Endothelial cell of umbilical vein (primary cell): ENCODE results near the gene ZNF678. TPM values are rescaled to one million over a fixed set of nuclear protein-coding genes. Genes with fewer than 3 reads are reported as not detected.

Experiments used
- BruUV-seq: library from RNA; stranded (reverse); fragments of 400-500 nt; replicated peaks from 2 replicates; lab custom pipeline; 2021; lab: Mats Ljungman, UMichigan
- CTCF ChIA-PET: fragments of 300-600, 350-600 bp; sonication (Branson Sonifier 250); formaldehyde crosslinking; loops from one replicate; lab custom pipeline; 2021; ENCODE audit warnings: antibody characterized with exemption, inconsistent platforms; lab: Charles Lee
- POLR2A ChIA-PET: fragments of 300-600, 350-600 bp; sonication (Branson Sonifier 250); formaldehyde crosslinking; loops from one replicate; lab custom pipeline; 2021; ENCODE audit warnings: antibody characterized with exemption, inconsistent platforms; lab: Charles Lee
- DNase-seq: peaks from one replicate; pipeline ENCODE4 v3.0.0-alpha.2; 2011; ENCODE audit warnings: low read depth, low spot score
- FAIRE-seq: peaks from 2 replicates; lab custom pipeline; 2011; peaks lifted over from hg19 to GRCh38; lab: Jason Lieb, UNC
- H2AFZ ChIP-seq: 2 replicates; pipeline ENCODE4 v1.6.0; 2012; ENCODE audit warnings: low read depth, low read length, control low read depth, inconsistent platforms
- H3K27ac ChIP-seq: 2 replicates; pipeline ENCODE4 v1.5.1; 2011; ENCODE audit warnings: low read depth, mild to moderate bottlenecking, control low read depth, low read length, moderate library complexity; ENCODE audit not compliant: insufficient read depth
- H3K27me3 ChIP-seq, 2 experiments: 2 replicates each; pipeline versions ENCODE4 v1.6.0 to v1.6.1; 2011; ENCODE audit warnings: low read length in 2 of 2, mixed read lengths in 1 of 2; ENCODE audit not compliant: control insufficient read depth in 2 of 2, insufficient read depth in 2 of 2
- H3K36me3 ChIP-seq, 2 experiments: 2 replicates in 1 of 2; 3 replicates in 1 of 2; pipeline ENCODE4 v1.5.1; 2011; ENCODE audit warnings: low read length in 2 of 2, mild to moderate bottlenecking in 1 of 2, moderate library complexity in 1 of 2; ENCODE audit not compliant: control insufficient read depth in 2 of 2, insufficient read depth in 2 of 2; ENCODE audit errors: extremely low read depth in 1 of 2
- H3K4me1 ChIP-seq: 3 replicates; pipeline ENCODE4 v1.5.1; 2011; ENCODE audit warnings: mild to moderate bottlenecking, low read length; ENCODE audit not compliant: control insufficient read depth, insufficient read depth; ENCODE audit errors: extremely low read depth
- H3K4me2 ChIP-seq: 2 replicates; pipeline ENCODE4 v1.6.1; 2011; ENCODE audit warnings: low read length, control low read depth, mixed read lengths; ENCODE audit not compliant: insufficient read depth
- H3K4me3 ChIP-seq, 3 experiments: fragments of 200-600 bp in 1 of 3; sonication (generic), shearing (Covaris generic) in 1 of 3; replicated peaks in 1 of 3; 2 replicates each; pipeline ENCODE4 v1.5.1; 2011 to 2016; ENCODE audit warnings: control low read depth in 3 of 3, low read length in 3 of 3, mild to moderate bottlenecking in 2 of 3, inconsistent platforms in 1 of 3, low read depth in 1 of 3, moderate library complexity in 1 of 3; ENCODE audit not compliant: insufficient read depth in 1 of 3
- H3K79me2 ChIP-seq: 2 replicates; pipeline ENCODE4 v1.6.0; 2012; ENCODE audit warnings: low read length, inconsistent platforms; ENCODE audit not compliant: control insufficient read depth, insufficient read depth
- H3K9ac ChIP-seq: replicated peaks from 2 replicates; pipeline ENCODE3; 2011; ENCODE audit warnings: low read length, control low read depth; ENCODE audit not compliant: insufficient read depth; ENCODE audit errors: extremely low read depth
- H3K9me1 ChIP-seq: replicated peaks from 3 replicates; pipeline ENCODE4 v1.6.0; 2011; ENCODE audit warnings: mild to moderate bottlenecking, low read length; ENCODE audit not compliant: control insufficient read depth, insufficient read depth; ENCODE audit errors: extremely low read depth
- H3K9me3 ChIP-seq: replicated peaks from 2 replicates; pipeline ENCODE4 v1.5.1; 2012; ENCODE audit warnings: low read length, inconsistent platforms; ENCODE audit not compliant: control insufficient read depth, insufficient read depth
- H4K20me1 ChIP-seq: replicated peaks from 2 replicates; pipeline ENCODE3; 2011; ENCODE audit warnings: mild to moderate bottlenecking, low read length; ENCODE audit not compliant: control insufficient read depth, insufficient read depth; ENCODE audit errors: extremely low read depth
- CTCF ChIP-seq, 2 donors: IDR thresholded peaks; 1 replicate in 1 of 2; 2 replicates in 1 of 2; pipeline ENCODE4 v1.5.1; 2011; ENCODE audit warnings: low read length in 2 of 2, mild to moderate bottlenecking in 2 of 2, moderate library complexity in 2 of 2, control low read depth in 1 of 2, inconsistent platforms in 1 of 2, low read depth in 1 of 2; ENCODE audit not compliant: insufficient read depth in 1 of 2; ENCODE audit errors: extremely low read depth in 1 of 2
- EZH2 ChIP-seq: IDR thresholded peaks from 2 replicates; pipeline ENCODE4 v1.6.1; 2012; ENCODE audit warnings: borderline replicate concordance, low read depth, mild to moderate bottlenecking, moderate library complexity, low read length, inconsistent platforms; ENCODE audit not compliant: severe bottlenecking
- FOS ChIP-seq: IDR thresholded peaks from 2 replicates; pipeline ENCODE4 v1.6.1; 2011; ENCODE audit warnings: mild to moderate bottlenecking, low read length, moderate library complexity, borderline replicate concordance; ENCODE audit not compliant: insufficient read depth
- GATA2 ChIP-seq: IDR thresholded peaks from 2 replicates; pipeline ENCODE4 v1.7.0; 2011; ENCODE audit warnings: low read depth, mild to moderate bottlenecking, moderate library complexity, mixed read lengths, low read length; ENCODE audit not compliant: insufficient read length, insufficient read depth
- JUN ChIP-seq: IDR thresholded peaks from 2 replicates; pipeline ENCODE4 v1.6.1; 2011; ENCODE audit warnings: borderline replicate concordance, low read depth; ENCODE audit not compliant: insufficient read length, insufficient read depth
- MAX ChIP-seq: IDR thresholded peaks from 2 replicates; pipeline ENCODE4 v1.6.1; 2011; ENCODE audit not compliant: insufficient read depth, insufficient read length
- MYC ChIP-seq: IDR thresholded peaks from one replicate; pipeline ENCODE4 v1.6.1; 2011; ENCODE audit warnings: mild to moderate bottlenecking, low read depth, low read length
- POLR2A ChIP-seq: IDR thresholded peaks from 2 replicates; pipeline ENCODE4 v1.6.1; 2012; ENCODE audit warnings: low read depth, mild to moderate bottlenecking, control low read depth, low read length
- POLR2AphosphoS5 ChIP-seq: IDR thresholded peaks from 2 replicates; pipeline ENCODE4 v1.6.1; 2012; ENCODE audit warnings: low read depth, mild to moderate bottlenecking, control low read depth, low read length, moderate library complexity; ENCODE audit not compliant: insufficient read depth
- dilution Hi-C: fragments of 300-500 bp; cut with MboI; formaldehyde crosslinking; loops from one replicate; pipeline ENCODE4 v1.15.0; 2019; ENCODE audit warnings: low sequenced_read_pairs; ENCODE audit not compliant: extremely low pct_ligation_motif_present
- intact Hi-C: fragments of 100-400 bp; cut with micrococcal nuclease; formaldehyde crosslinking; loops from one replicate; pipeline ENCODE4 v1.10.0; 2022
- polyA plus RNA-seq, 4 experiments: library from polyadenylated mRNA; depleted of rRNA in 3 of 4; stranded (reverse) in 3 of 4; unstranded in 1 of 4; fragments of >200 nt; gene quantifications; 2 replicates each; pipeline versions ENCODE4 v1.2.1 to v1.2.3, GENCODE V29; 2011 to 2012; ENCODE audit warnings: missing spikeins in 1 of 4
- total RNA-seq: library from RNA; stranded (reverse); gene quantifications from 2 replicates; pipeline ENCODE4 v1.2.3, GENCODE V29; 2021

ZNF678 gene
- total and polyA plus RNA-seq, 2 donors (not counting 3 experiments of a cell fraction or from before 2014, with no cell fraction given), result 2.1 to 7.7 TPM

GRCh38 chr1:227725046-227725445, 161.7 kb downstream of the ZNF678 start:
- TF ChIP-seq GATA2, result no peak
- no peak for TF ChIP-seq MAX
- TF ChIP-seq POLR2AphosphoS5, result no peak
- TF ChIP-seq JUN, result no peak
- TF ChIP-seq POLR2A, result no peak
- TF ChIP-seq CTCF (IDR thresholded peaks at IDR 0.05; ENCODE audit: extremely low read depth in 1 of 2, insufficient read depth in 1 of 2, low read depth in 1 of 2, low read length in 2 of 2), result no peak
- no peak for TF ChIP-seq FOS
- no peak for TF ChIP-seq EZH2
- no peak for TF ChIP-seq MYC
- no peaks in the 10 kb centered on the region for H3K36me3 ChIP-seq
- DNase-seq, result no peak
- no peaks in the 10 kb centered on the region for H4K20me1 ChIP-seq
- intact Hi-C loops (loop anchor here (5.0 kb wide), 1 partner anchor 183 kb away; no protein-coding TSS in a partner anchor), dilution Hi-C loops (no loop called here)
- H3K9ac ChIP-seq, result no peak overlapping the region
- H3K9me1 ChIP-seq, result no peaks in the 10 kb centered on the region
- no peaks in the 10 kb centered on the region for H3K9me3 ChIP-seq
- CTCF ChIA-PET, result no interaction called here
- peaks cover 0 to 10% of the 10 kb centered on the region in 2 experiments for H3K27me3 ChIP-seq
- H3K27ac ChIP-seq, result no peak overlapping the region
- H3K4me2 ChIP-seq, result no peak overlapping the region
- no peak for FAIRE-seq
- no peak overlapping the region for H3K4me3 ChIP-seq
- peaks cover 2% of the 10 kb centered on the region for H3K4me1 ChIP-seq
- POLR2A ChIA-PET, result no interaction called here
- no peak overlapping the region for H2AFZ ChIP-seq
- no TSS peak for BruUV-seq
- H3K79me2 ChIP-seq, result no peaks in the 10 kb centered on the region
